Stimulated activated CD4-positive, alpha-beta T cell treated with anti-CD3 and anti-CD28 coated beads, Interleukin-12 subunit alpha, Interleukin-12 subunit beta, amount 100 ng/mL, for 24 hours (primary cell): ENCODE measurements around the gene HCST.
"Not testable (repeated sequence)": the region's sequence is repeated elsewhere in the genome, so short reads cannot be mapped to it uniquely, and the experiment has no call there.

Experiments used
- DNase-seq, 2 experiments: peaks; one replicate each; pipeline ENCODE4 v3.0.0-alpha.2; 2020; ENCODE audit warnings: low read depth in 2 of 2

Gene HCST

GRCh38 chr19:35904311-35905068, 2.2 kb downstream of the HCST start:
- DNase-seq = no peak

- DNase-seq = no peak
Observed at GRCh38 chr19:35905178-35905727, 2.9 kb downstream of the HCST start.

GRCh38 chr19:35907377-35907745, 5.0 kb downstream of the HCST start:
- no peak for DNase-seq

- no peak for DNase-seq
Observed at GRCh38 chr19:35908010-35908441, 5.7 kb downstream of the HCST start, which contains the start of gene TYROBP. TSS of gene TYROBP (minus strand) at chr19:35908295. CDS start at chr19:35908228, 67 bp downstream.

- no peak for DNase-seq
Observed at GRCh38 chr19:35908973-35909683, 6.8 kb downstream of the HCST start.

GRCh38 chr19:35909684-35910035, 7.3 kb downstream of the HCST start:
- no peak for DNase-seq

GRCh38 chr19:35910355-35910754, 8.0 kb downstream of the HCST start:
- not testable (repeated sequence) for DNase-seq

GRCh38 chr19:35911173-35911572, 8.8 kb downstream of the HCST start:
- no peak for DNase-seq

- DNase-seq = no peak
Observed at GRCh38 chr19:35911790-35912189, 9.5 kb downstream of the HCST start.

GRCh38 chr19:35913589-35913988, 11.3 kb downstream of the HCST start:
- no peak for DNase-seq

- no peak for DNase-seq
Observed at GRCh38 chr19:35915443-35915842, 13.1 kb downstream of the HCST start.

- no peak for DNase-seq
Observed at GRCh38 chr19:35919306-35919705, 17.0 kb downstream of the HCST start.

GRCh38 chr19:35921012-35921411, 18.7 kb downstream of the HCST start:
- DNase-seq = no peak

GRCh38 chr19:35925501-35925900, 23.2 kb downstream of the HCST start:
- no peak for DNase-seq

- no peak for DNase-seq
Observed at GRCh38 chr19:35928507-35928906, 26.2 kb downstream of the HCST start.

GRCh38 chr19:35929876-35930275, 27.5 kb downstream of the HCST start:
- DNase-seq = no peak

- peak; percentile 98 for DNase-seq
Observed at GRCh38 chr19:35931161-35931873, 29.0 kb downstream of the HCST start.

- no peak for DNase-seq
Observed at GRCh38 chr19:35931874-35932202, 29.5 kb downstream of the HCST start.

GRCh38 chr19:35932291-35932936, 30.1 kb downstream of the HCST start:
- DNase-seq = no peak

GRCh38 chr19:35935911-35936737, 33.8 kb downstream of the HCST start, which contains the start of gene LRFN3:
TSS of gene LRFN3 (plus strand) at chr19:35936374. CDS start at chr19:35939426, 3,052 bp downstream.
- DNase-seq = peak; percentile 36 to 67

- DNase-seq = no peak
Observed at GRCh38 chr19:35936738-35937268, 34.5 kb downstream of the HCST start.
